K562 (cell line): ENCODE results near the gene PDE11A. TPM values are rescaled to one million over a fixed set of nuclear protein-coding genes. Genes with fewer than 3 reads are reported as not detected.

ENCODE experiments used
- ATAC-seq: fragments of 200-7000 bp; cut with Tn5 transposase; 3 replicates; pipeline ENCODE4 v1.9.1; 2020; ENCODE audit warnings: moderate library complexity
- BruUV-seq: library from RNA; stranded (reverse); fragments of 400-500 nt; replicated peaks from 2 replicates; lab custom pipeline; 2021; lab: Mats Ljungman, UMichigan
- CTCF ChIA-PET: fragments of 300-600 bp; formaldehyde crosslinking; extraction: SDS; loops from one replicate; lab custom pipeline; 2021; ENCODE audit warnings: low intra/inter-chr PET ratio; lab: Yijun Ruan, JAX
- POLR2A ChIA-PET: fragments of 300-600, 350-650 bp; sonication (Branson Sonifier 250); formaldehyde crosslinking; extraction: SDS; loops from one replicate; lab custom pipeline; 2021; ENCODE audit warnings: antibody characterized with exemption, inconsistent platforms; lab: Yijun Ruan, JAX
- DNase-seq, 4 experiments: peaks; one replicate each; pipeline versions ENCODE4 v3.0.0 to v3.0.0-alpha.2; 2011 to 2018; ENCODE audit warnings: low spot score in 3 of 4, mixed read lengths in 3 of 4; ENCODE audit errors: extremely low read depth in 1 of 4
- FAIRE-seq: peaks from 2 replicates; lab custom pipeline; 2011; peaks lifted over from hg19 to GRCh38; lab: Jason Lieb, UNC
- H2AFZ ChIP-seq: 2 replicates; pipeline ENCODE4 v1.6.0; 2011; ENCODE audit warnings: low read depth, low read length, control low read depth, inconsistent platforms
- H3K27ac ChIP-seq: fragments of 200-600 bp; 3 replicates; pipeline ENCODE4 v1.8.0; 2011; ENCODE audit warnings: low read depth, mild to moderate bottlenecking, control low read depth, inconsistent platforms, low read length, moderate library complexity, mixed read lengths; ENCODE audit errors: extremely low read depth
- H3K27me3 ChIP-seq, 2 experiments: fragments of 300-600 bp in 1 of 2; 2 replicates in 1 of 2; 3 replicates in 1 of 2; pipeline versions ENCODE4 v1.6.0 to v1.8.0; 2011; ENCODE audit warnings: inconsistent platforms in 2 of 2, low read length in 2 of 2, mild to moderate bottlenecking in 1 of 2, mixed read lengths in 1 of 2, moderate library complexity in 1 of 2; ENCODE audit not compliant: control insufficient read depth in 2 of 2, insufficient read depth in 2 of 2
- H3K36me3 ChIP-seq: fragments of 300-600 bp; 3 replicates; pipeline ENCODE4 v1.8.0; 2011; ENCODE audit warnings: mild to moderate bottlenecking, low read length, inconsistent platforms; ENCODE audit not compliant: control insufficient read depth, insufficient read depth
- H3K4me1 ChIP-seq, 2 experiments: fragments of 200-600 bp in 1 of 2; replicated peaks in 1 of 2; 2 replicates in 1 of 2; 3 replicates in 1 of 2; pipeline versions ENCODE4 v1.5.1 to v1.8.0; 2011; ENCODE audit warnings: inconsistent platforms in 2 of 2, low read length in 2 of 2, mild to moderate bottlenecking in 1 of 2, mixed read lengths in 1 of 2, moderate library complexity in 1 of 2; ENCODE audit not compliant: control insufficient read depth in 2 of 2, insufficient read depth in 2 of 2
- H3K4me2 ChIP-seq: 2 replicates; pipeline ENCODE4 v1.6.1; 2011; ENCODE audit warnings: low read length, control low read depth, inconsistent platforms, mixed read lengths; ENCODE audit not compliant: insufficient read depth
- H3K4me3 ChIP-seq: fragments of 200-600 bp; sonication (generic), shearing (Covaris generic); 2 replicates; pipeline ENCODE4 v1.5.1; 2016; ENCODE audit warnings: control low read depth, inconsistent platforms
- H3K79me2 ChIP-seq: fragments of 200-600 bp; 3 replicates; pipeline ENCODE4 v1.8.0; 2011; ENCODE audit warnings: low read length, inconsistent platforms; ENCODE audit not compliant: control insufficient read depth, insufficient read depth
- H3K9ac ChIP-seq, 2 experiments: 2 replicates each; pipeline versions ENCODE4 v1.6.0 to v1.6.1; 2011; ENCODE audit warnings: low read depth in 2 of 2, low read length in 2 of 2, control low read depth in 1 of 2, inconsistent platforms in 1 of 2, mild to moderate bottlenecking in 1 of 2, mixed read lengths in 1 of 2; ENCODE audit not compliant: insufficient read depth in 1 of 2
- H3K9me1 ChIP-seq: one replicate; pipeline ENCODE4 v1.6.0; 2011; ENCODE audit warnings: inconsistent platforms, mild to moderate bottlenecking, low read length, moderate library complexity; ENCODE audit not compliant: control insufficient read depth, insufficient read depth
- H3K9me3 ChIP-seq: replicated peaks from 2 replicates; pipeline ENCODE4 v1.5.1; 2011; ENCODE audit warnings: low read depth, low read length, inconsistent platforms; ENCODE audit not compliant: control insufficient read depth, insufficient read depth
- H4K20me1 ChIP-seq: replicated peaks from 2 replicates; pipeline ENCODE4 v1.6.1; 2011; ENCODE audit warnings: low read length, inconsistent platforms, mixed read lengths; ENCODE audit not compliant: control insufficient read depth, insufficient read depth
- C11orf30 ChIP-seq: fragments of 450-650 bp; IDR thresholded peaks from 2 replicates; pipeline ENCODE4 v1.6.1; 2016; ENCODE audit warnings: low read depth, mild to moderate bottlenecking
- DDX20 ChIP-seq: fragments of 450-650 bp; IDR thresholded peaks from 2 replicates; pipeline ENCODE4 v1.6.1; 2016; ENCODE audit warnings: missing genetic modification characterization, low read depth, mild to moderate bottlenecking, missing compliant biosample characterization, moderate library complexity
- EP400 ChIP-seq: fragments of 450-650 bp; IDR thresholded peaks from 2 replicates; pipeline ENCODE4 v1.6.1; 2017; ENCODE audit warnings: antibody characterized with exemption, mild to moderate bottlenecking, moderate library complexity
- MAFG ChIP-seq: fragments of 450-650 bp; conservative IDR thresholded peaks from 2 replicates; pipeline ENCODE4 v1.6.1; 2016; ENCODE audit warnings: missing genetic modification characterization, missing compliant biosample characterization
- MNT ChIP-seq, 2 experiments: fragments of 450-650 bp; conservative IDR thresholded peaks; 2 replicates each; pipeline ENCODE4 v1.6.1; 2017; ENCODE audit warnings: mild to moderate bottlenecking in 2 of 2, moderate library complexity in 2 of 2
- POU5F1 ChIP-seq: fragments of 150-350 bp; IDR thresholded peaks from 2 replicates; pipeline ENCODE4 v1.6.1; 2014; ENCODE audit warnings: borderline replicate concordance, low read length, low read depth, mild to moderate bottlenecking; ENCODE audit not compliant: partially characterized antibody
- RAD21 ChIP-seq, 2 experiments: fragments of 250-450 bp in 1 of 2; fragments of 450-650 bp in 1 of 2; sonication (Bioruptor Pico) in 1 of 2; formaldehyde crosslinking in 1 of 2; IDR thresholded peaks in 1 of 2; conservative IDR thresholded peaks in 1 of 2; 2 replicates each; pipeline versions ENCODE4 v1.4.0 to v1.8.0; 2020 to 2022; ENCODE audit warnings: mild to moderate bottlenecking in 2 of 2, moderate library complexity in 1 of 2
- RBM34 ChIP-seq: fragments of 200-400 bp; formaldehyde crosslinking; IDR thresholded peaks from 2 replicates; pipeline ENCODE4 v1.6.1; 2018; ENCODE audit warnings: low read length, borderline replicate concordance; ENCODE audit not compliant: insufficient read depth
- RUNX1 ChIP-seq: sonication (generic); IDR thresholded peaks from 2 replicates; pipeline ENCODE4 v1.6.1; 2016; ENCODE audit warnings: antibody characterized with exemption, low read depth
- SPI1 ChIP-seq: IDR thresholded peaks from 2 replicates; pipeline ENCODE4 v1.6.1; 2011; ENCODE audit warnings: low read depth, low read length, control low read depth, borderline replicate concordance
- ZEB2 ChIP-seq: fragments of 450-650 bp; IDR thresholded peaks from 2 replicates; pipeline ENCODE4 v1.6.1; 2016
- ZNF384 ChIP-seq: IDR thresholded peaks from 2 replicates; pipeline ENCODE4 v1.6.1; 2012; ENCODE audit warnings: low read depth, low read length, improper control_type of control experiment
- in situ Hi-C: fragments of 300-500 bp; cut with MboI; formaldehyde crosslinking; loops from 4 replicates; pipeline ENCODE4 v1.15.0; 2018; ENCODE audit warnings: inconsistent platforms, mixed read lengths
- intact Hi-C: fragments of 100-400 bp; cut with micrococcal nuclease; formaldehyde crosslinking; loops from 2 replicates; pipeline ENCODE4 v1.14.2; 2022
- polyA plus RNA-seq, 8 experiments: library from polyadenylated mRNA; depleted of rRNA in 4 of 8; stranded (reverse) in 5 of 8; unstranded in 3 of 8; fragments of >200 nt; fragmentation: Nextera tagmentation in 2 of 8; fragmentation: Illumina TruSeq in 1 of 8; extraction: Ambion mirVana in 2 of 8; extraction: Trizol in 1 of 8; gene quantifications; 2 replicates each; pipeline versions ENCODE4 v1.2.1 to v1.2.3, GENCODE V29; 2011 to 2014; ENCODE audit warnings: inconsistent platforms in 1 of 8, missing spikeins in 1 of 8
- total RNA-seq, 7 experiments: library from RNA; depleted of rRNA in 6 of 7; stranded (reverse); fragments of >200 nt in 6 of 7; fragmentation: Illumina TruSeq in 2 of 7; extraction: Trizol in 2 of 7; gene quantifications; 2 replicates each; pipeline versions ENCODE4 v1.2.1 to v1.2.3, GENCODE V29; 2011 to 2021; ENCODE audit warnings: low replicate concordance in 1 of 7
- TF ChIP-seq, protein P1 (sequence below), 3 experiments: IDR thresholded peaks in 2 of 3; conservative IDR thresholded peaks in 1 of 3; 2 replicates each; pipeline ENCODE4 v1.5.1; 2011 to 2012; ENCODE audit warnings: low read length in 3 of 3, mild to moderate bottlenecking in 3 of 3, control low read depth in 2 of 3, improper control_type of control experiment in 1 of 3, inconsistent platforms in 1 of 3, low read depth in 1 of 3, mixed read lengths in 1 of 3, moderate library complexity in 1 of 3; ENCODE audit not compliant: insufficient read depth in 2 of 3

The PDE11A gene
- total and polyA plus RNA-seq, 9 of the 15 experiments (the other 6 are each of a cell fraction or from before 2014, with no cell fraction given): 3.2 to 22.1 (median 5.7) TPM

DNA sequence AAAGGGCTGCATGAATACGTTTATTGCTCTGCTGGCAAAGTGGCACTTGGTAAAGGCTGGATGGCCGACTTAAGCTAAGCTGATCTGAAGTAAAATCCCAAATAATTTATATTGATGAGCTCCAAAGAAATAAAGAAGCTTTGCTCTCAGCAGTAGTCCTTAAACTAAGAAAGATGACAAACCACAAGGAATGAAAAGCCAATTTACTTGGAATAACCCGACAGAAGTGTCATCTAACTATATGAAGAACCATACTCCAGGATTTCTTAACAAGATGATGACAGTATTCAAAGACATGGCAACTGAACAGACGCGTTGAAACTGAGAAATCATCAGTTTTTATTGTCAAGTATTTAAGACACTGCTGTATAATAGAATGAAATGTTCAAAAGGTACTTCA lies 294.1 kb downstream of the PDE11A start (continued):
- TF ChIP-seq MNT (conservative IDR thresholded peaks at IDR 0.05) (no peak), RUNX1 (no peak)

GRCh38 chr2:177772529-177772928 lies 300.0 kb downstream of the PDE11A start:
- no peak overlapping the region for H3K4me2 ChIP-seq
- FAIRE-seq (peak; percentile 78), ATAC-seq (0 out of 3 replicates have a peak, but pooled peaks have one; percentile 35), DNase-seq (peak; percentile 25 to 53 (median 48))
- no peaks in the 10 kb centered on the region for H3K9me1 ChIP-seq
- no peaks in the 10 kb centered on the region for H3K36me3 ChIP-seq
- no TSS peak for BruUV-seq
- intact Hi-C loops: no loop called here
- H4K20me1 ChIP-seq: no peaks in the 10 kb centered on the region
- no peaks in the 10 kb centered on the region for H3K9me3 ChIP-seq
- H3K4me3 ChIP-seq: no peak overlapping the region
- no peak overlapping the region for H3K27ac ChIP-seq
- TF ChIP-seq ZEB2 (no peak), RBM34 (no peak), POU5F1 (no peak), RAD21 (CRISPR knock-in tag; conservative IDR thresholded peaks at IDR 0.05 in 1 of 2, IDR thresholded peaks at IDR 0.05 in 1 of 2) (peak; percentile 30 to 45; a peak in 3 of 4 replicates), EP400 (0 out of 2 replicates have a peak, but pooled peaks have one; percentile 15), SPI1 (peak; percentile 67), C11orf30 (0 out of 2 replicates have a peak, but pooled peaks have one; percentile 10), DDX20 (tag) (0 out of 2 replicates have a peak, but pooled peaks have one; percentile 24), MAFG (tag) (0 out of 2 replicates have a peak, but pooled peaks have one; percentile 6), ZNF384 (peak; percentile 78)
- TF ChIP-seq, protein P1, sequence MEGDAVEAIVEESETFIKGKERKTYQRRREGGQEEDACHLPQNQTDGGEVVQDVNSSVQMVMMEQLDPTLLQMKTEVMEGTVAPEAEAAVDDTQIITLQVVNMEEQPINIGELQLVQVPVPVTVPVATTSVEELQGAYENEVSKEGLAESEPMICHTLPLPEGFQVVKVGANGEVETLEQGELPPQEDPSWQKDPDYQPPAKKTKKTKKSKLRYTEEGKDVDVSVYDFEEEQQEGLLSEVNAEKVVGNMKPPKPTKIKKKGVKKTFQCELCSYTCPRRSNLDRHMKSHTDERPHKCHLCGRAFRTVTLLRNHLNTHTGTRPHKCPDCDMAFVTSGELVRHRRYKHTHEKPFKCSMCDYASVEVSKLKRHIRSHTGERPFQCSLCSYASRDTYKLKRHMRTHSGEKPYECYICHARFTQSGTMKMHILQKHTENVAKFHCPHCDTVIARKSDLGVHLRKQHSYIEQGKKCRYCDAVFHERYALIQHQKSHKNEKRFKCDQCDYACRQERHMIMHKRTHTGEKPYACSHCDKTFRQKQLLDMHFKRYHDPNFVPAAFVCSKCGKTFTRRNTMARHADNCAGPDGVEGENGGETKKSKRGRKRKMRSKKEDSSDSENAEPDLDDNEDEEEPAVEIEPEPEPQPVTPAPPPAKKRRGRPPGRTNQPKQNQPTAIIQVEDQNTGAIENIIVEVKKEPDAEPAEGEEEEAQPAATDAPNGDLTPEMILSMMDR (IDR thresholded peaks at IDR 0.05 in 2 of 3, conservative IDR thresholded peaks at IDR 0.05 in 1 of 3; ENCODE audit: insufficient read depth in 2 of 3, low read depth in 1 of 3, low read length in 3 of 3): peak; percentile 34 to 69 (median 45); a peak in 4 of 6 replicates
- no peak overlapping the region for H2AFZ ChIP-seq
- POLR2A ChIA-PET: interaction anchor here (0.9 kb wide), 1 partner anchor 34 kb away, joined by 3 read pairs; no protein-coding TSS in a partner anchor
- H3K4me1 ChIP-seq: no peaks in the 10 kb centered on the region
- no peaks in the 10 kb centered on the region for H3K79me2 ChIP-seq
- H3K27me3 ChIP-seq: peaks cover 0 to 4% of the 10 kb centered on the region in 2 experiments; a peak in 3 of 5 replicates
- in situ Hi-C loops: loop anchor here (25.0 kb wide), 1 partner anchor 1635 kb away; the partner anchor contains the start of gene HOXD8
- CTCF ChIA-PET: interaction anchor here (0.6 to 0.7 kb wide), 3 partner anchors 434 to 1358 kb away, joined by 3 to 4 read pairs (median 3); no protein-coding TSS in a partner anchor
- H3K9ac ChIP-seq: no peak overlapping the region
